Globus pallidus (tissue), 1 donor: ENCODE data around the gene GRWD1.

ENCODE experiments used
- DNase-seq: peaks from one replicate; pipeline ENCODE4 v3.0.0-alpha.2; 2015; ENCODE audit warnings: low spot score

GRWD1 gene

GRCh38 chr19:48424694-48425219 lies 21.0 kb upstream of the GRWD1 start:
- DNase-seq = peak; percentile 19

- no peak for DNase-seq
These were observed 17.1 kb upstream of the GRWD1 start for GRCh38 chr19:48428670-48429069.

GRCh38 chr19:48433337-48433736 lies 12.4 kb upstream of the GRWD1 start:
- DNase-seq = no peak

DNA sequence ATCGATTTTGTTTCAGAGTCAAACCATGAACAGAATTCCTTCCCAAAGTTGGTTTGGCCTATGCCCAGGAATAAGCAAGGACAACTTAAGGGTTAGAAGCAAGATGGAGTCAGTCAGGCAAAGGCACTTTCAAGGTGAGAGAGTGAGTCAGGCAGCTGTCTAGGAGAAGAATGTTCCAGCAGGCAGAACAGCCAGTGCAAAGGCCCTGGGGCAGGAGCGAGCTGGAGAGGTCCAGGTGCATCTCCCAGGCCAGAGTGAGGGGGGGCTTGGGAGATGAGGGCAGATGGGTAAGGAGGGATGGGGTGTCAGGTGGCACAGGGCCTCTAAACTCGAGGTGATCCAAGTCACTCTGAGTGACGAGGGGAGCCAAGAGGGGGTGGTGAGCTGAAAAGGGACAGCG lies 9.2 kb upstream of the GRWD1 start:
- no peak for DNase-seq

- DNase-seq = no peak
These were observed 4.3 kb upstream of the GRWD1 start for GRCh38 chr19:48441360-48442050.

DNA sequence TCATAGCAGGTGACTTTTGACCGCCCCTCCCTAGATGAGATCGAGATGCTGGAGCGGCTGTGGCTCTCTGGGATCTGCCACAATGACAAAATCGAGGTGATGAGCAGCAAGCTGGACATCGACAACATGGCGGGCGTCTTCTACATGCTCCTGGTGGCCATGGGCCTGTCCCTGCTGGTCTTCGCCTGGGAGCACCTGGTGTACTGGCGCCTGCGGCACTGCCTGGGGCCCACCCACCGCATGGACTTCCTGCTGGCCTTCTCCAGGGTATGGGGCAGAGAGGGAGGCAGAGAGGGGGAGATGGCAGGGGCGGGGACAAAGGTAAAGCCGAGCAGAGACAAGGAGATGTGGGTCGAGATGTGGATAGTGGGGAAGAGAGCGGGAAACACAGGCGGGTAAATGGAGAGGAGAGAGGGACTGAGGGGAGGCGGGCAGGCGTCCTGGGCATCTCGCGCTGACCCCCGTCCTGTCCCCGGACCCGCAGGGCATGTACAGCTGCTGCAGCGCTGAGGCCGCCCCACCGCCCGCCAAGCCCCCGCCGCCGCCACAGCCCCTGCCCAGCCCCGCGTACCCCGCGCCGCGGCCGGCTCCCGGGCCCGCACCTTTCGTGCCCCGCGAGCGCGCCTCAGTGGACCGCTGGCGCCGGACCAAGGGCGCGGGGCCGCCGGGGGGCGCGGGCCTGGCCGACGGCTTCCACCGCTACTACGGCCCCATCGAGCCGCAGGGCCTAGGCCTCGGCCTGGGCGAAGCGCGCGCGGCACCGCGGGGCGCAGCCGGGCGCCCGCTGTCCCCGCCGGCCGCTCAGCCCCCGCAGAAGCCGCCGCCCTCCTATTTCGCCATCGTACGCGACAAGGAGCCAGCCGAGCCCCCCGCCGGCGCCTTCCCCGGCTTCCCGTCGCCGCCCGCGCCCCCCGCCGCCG lies 3.4 kb upstream of the GRWD1 start:
- no peak for DNase-seq

DNA sequence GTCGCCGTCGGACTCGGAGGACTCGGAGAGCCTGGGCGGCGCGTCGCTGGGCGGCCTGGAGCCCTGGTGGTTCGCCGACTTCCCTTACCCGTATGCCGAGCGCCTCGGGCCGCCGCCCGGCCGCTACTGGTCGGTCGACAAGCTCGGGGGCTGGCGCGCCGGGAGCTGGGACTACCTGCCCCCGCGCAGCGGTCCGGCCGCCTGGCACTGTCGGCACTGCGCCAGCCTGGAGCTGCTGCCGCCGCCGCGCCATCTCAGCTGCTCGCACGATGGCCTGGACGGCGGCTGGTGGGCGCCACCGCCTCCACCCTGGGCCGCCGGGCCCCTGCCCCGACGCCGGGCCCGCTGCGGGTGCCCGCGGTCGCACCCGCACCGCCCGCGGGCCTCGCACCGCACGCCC lies 2.5 kb upstream of the GRWD1 start:
- DNase-seq = no peak

DNA sequence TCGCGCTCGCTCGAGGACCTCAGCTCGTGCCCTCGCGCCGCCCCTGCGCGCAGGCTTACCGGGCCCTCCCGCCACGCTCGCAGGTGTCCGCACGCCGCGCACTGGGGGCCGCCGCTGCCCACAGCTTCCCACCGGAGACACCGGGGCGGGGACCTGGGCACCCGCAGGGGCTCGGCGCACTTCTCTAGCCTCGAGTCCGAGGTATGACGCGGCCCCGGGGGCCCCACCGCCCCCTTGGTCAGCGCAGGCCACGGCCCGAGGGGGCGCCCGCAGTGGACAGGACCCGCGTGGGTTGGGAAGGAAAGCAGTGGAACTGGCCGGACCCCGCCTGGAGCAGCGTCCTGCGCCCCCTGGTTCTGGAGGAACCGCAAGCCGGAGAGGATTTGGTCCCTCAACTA lies 2.1 kb upstream of the GRWD1 start:
- no peak for DNase-seq

DNA sequence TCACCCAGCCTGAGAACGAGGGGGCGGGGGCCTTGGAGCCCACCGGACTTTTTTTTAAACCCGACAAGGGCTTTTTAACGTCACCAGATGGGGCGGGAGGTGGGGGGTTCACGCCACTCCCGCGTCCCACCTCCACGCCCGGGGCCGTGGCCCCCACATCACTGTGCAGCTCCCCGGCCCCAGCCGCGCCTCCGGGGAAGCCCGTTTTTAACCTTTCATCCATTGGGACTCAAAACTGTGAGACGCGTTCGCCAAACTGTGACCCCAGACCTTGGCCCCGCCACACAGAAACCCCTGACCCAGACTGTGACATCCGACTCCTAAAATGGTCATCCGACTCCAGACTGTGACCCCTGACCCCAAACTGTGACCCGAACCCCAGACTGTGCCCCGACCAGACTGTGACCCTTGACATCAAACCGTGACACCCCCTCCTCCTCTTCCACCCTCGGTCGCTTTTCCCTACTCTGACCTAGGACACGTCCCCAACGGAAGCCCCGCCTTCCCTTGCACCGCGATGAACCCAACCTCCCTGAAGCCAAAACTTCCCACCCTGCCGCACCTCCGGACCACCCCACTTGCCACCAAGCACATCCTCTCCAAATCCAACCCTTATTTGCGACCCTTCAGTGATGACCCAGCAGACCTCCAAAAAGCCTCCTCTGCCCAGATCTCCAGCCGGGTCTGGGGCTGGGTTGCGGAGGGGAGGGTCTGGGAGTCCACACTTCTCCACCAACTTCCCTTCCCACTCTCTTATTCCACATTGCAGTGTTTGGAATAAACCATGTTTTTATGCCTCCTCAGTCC lies 1.5 kb upstream of the GRWD1 start:
- DNase-seq = no peak

GRCh38 chr19:48444936-48445200 lies 915 bp upstream of the GRWD1 start:
- no peak for DNase-seq

- DNase-seq = no peak
These were observed 552 bp upstream of the GRWD1 start for GRCh38 chr19:48445256-48445605.

DNA sequence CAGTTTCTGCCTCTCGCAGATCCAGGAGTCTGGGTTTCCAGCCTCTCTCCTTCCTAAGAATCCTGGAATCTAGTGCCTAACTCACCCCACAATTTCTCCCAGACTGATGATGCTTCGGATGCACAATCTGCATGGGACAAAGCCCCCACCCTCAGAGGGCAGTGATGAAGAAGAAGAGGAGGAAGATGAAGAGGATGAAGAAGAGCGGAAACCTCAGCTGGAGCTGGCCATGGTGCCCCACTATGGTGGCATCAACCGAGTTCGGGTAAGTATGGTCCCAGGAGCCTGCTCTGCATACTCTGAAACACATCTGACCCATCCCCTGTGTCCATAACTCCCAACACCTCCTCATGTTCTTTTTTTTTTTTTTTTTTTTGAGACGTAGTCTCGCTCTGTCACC lies 796 bp downstream of the GRWD1 start:
- DNase-seq = no peak

GRCh38 chr19:48448563-48448962 lies 2.8 kb downstream of the GRWD1 start:
- no peak for DNase-seq

- DNase-seq = no peak
These were observed 4.7 kb downstream of the GRWD1 start for GRCh38 chr19:48450441-48450840.

DNA sequence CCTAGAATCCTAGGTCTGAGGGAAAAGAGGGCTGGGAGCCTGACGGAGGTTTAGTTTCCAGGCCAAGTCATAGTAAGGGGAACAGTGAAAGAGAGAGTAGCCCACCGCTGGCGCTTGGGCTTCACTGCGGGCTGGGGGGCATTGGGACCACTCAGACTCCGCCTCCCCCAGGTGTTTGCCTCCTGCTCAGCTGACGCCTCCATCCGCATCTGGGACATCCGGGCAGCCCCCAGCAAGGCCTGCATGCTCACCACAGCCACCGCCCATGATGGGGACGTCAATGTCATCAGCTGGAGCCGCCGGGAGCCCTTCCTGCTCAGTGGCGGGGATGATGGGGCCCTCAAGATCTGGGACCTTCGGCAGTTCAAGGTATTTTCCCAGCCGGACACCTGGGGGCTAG lies 5.1 kb downstream of the GRWD1 start:
- no peak for DNase-seq

DNA sequence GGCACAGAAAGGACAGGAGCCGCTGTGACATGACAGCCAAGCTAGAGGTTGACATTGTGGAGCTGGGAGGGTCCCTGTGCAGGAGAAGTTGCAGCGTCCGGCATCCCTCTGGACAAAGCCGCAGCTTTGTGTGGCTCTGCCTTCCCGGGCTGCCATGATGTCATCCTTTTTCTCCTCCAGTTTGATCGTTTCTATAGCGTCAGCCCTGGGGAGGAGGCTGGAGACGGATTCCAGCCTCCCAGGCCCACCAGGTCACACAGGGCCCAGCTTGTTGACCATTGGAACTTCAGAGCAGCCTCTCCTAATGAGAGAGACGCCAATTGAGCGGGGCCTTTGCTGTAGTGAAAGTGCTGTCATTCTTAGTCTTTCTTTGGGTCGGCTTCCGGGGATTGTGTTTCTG lies 5.8 kb downstream of the GRWD1 start:
- DNase-seq = no peak

DNA sequence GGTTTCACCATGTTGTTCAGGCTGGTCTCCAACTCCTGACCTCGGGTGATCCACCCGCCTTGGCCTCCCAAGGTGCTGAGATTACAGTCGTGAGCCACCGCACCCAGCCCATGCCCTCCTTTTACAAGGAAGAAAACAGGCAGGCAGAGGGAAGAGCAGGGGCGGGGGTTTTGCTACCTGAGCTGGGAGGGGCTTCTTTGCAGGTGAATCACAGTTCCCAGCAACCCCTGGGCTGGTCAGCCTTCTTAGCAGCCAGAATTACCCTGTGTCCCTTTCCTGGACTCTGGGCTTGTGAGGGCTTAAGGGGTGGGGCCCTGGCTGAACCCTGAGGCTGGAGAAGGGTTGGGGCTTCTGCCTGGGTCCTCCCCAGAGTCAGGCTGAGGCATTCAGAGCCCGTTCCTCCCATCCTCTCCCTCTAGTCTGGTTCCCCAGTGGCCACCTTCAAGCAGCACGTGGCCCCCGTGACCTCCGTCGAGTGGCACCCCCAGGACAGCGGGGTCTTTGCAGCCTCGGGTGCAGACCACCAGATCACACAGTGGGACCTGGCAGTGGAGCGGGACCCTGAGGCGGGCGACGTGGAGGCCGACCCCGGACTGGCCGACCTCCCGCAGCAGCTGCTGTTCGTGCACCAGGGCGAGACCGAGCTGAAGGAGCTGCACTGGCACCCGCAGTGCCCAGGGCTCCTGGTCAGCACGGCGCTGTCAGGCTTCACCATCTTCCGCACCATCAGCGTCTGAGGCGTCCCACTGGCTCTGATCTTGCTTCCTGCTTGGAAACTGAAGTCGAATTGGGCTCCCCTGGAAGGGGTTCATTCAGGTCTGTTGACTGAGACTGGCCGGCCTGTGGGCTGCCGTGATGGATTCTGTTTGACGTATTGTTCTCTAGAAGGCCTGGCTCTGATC lies 6.8 kb downstream of the GRWD1 start:
- no peak for DNase-seq

GRCh38 chr19:48454150-48454730 lies 8.5 kb downstream of the GRWD1 start:
- DNase-seq = peak; percentile 35

DNA sequence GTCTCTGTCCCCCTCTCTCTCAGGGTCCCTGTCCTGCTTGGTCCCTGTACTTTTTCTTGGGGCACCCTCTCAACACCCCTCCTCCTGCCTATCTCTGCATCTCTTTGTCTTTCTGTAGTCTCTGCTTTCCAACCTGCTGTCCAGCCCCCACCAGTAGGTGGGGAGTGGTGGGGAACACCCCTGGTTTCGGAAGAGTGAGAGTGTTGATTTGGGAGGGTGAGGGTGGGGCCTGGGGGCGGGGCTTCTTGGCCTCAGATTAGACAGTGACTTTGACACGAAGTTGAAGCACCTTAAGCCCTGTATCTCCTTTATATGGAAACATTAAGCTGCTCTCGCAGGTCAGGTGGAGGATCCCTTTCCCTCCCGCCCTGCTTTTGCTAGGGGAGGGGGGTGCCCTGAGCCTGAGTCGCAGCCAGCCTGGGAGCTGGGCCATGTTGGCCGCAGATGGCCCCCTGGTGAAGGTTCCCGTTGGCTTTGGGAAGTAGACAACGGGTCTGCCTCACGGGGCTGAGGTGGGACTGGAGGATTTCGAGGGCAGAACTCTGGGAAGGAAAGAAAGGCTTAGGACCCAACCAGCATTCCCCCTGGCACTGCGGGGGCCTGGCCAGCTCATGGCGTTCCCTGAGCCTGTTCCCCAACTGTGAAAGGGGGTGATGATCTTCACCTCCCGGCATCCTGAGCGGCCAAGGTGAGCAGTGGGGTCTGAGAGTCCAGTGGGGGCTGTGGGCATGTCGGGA lies 9.6 kb downstream of the GRWD1 start, which contains the start of gene KCNJ14:
KCNJ14 (plus strand) TSS at position 404 of the 737 bp plus-strand sequence. CDS start 6,151 bp downstream, outside the sequence.
- DNase-seq = no peak

- no peak for DNase-seq
These were observed 10.3 kb downstream of the GRWD1 start for GRCh38 chr19:48455908-48456562.
